Daoy (cell line): ENCODE measurements around the gene NEDD4. TPM values are rescaled to one million over a fixed set of nuclear protein-coding genes. Genes with fewer than 3 reads are reported as not detected.
"Not testable (repeated sequence)": the region's sequence is repeated elsewhere in the genome, so short reads cannot be mapped to it uniquely, and the experiment has no call there.

ENCODE experiments used
- DNase-seq: peaks from one replicate; pipeline ENCODE4 v3.0.0-alpha.2; 2015; ENCODE audit warnings: low read depth
- total RNA-seq: library from RNA; depleted of rRNA; stranded (reverse); fragments of >200 nt; shearing (Covaris generic); gene quantifications from 2 replicates; pipeline ENCODE4 v1.2.3, GENCODE V29; 2014; rRNA removed

The NEDD4 gene
- 27.4 and 27.9 TPM in 2 replicates for total RNA-seq

DNA sequence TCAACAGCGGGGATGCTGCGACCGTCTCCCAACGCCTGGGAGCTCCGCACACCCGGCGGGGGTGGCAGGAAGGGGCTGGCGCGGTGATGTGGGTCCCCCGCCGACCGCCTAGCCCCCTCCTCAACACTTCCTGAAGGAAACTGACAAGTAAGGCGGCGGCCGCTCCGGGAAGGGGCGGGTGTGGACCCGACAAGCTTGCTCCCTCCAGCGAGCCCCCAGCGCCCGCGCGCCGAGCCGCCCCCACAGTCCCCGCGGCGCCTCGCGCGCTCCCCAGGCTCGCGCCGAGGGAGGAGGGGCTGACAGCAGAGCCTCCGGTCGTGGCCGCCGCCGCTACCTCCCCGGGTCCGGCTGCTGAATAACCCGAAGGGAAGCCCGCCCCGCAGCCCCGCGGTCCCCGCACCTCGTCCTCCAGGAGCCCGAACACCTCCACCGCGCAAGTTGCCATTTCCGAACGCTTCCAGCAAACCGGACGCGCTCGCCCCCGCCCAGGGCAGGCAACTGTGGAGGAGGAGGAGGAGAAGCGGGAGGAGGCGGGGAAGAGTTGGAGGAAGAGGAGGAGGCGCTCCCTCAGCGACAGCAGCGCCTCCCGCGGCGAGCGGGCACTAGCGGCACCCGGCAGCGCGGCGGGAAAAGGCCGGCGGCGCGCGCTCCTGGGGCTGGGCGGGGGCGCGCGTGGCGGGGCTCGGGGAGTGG lies at the start of gene NEDD4:
TSS of gene NEDD4 (minus strand) at position 502 of the 693 bp plus-strand sequence. CDS start at position 445, 57 bp downstream.
- peak; percentile 94 for DNase-seq

- no peak for DNase-seq
Measured at GRCh38 chr15:56042498-56042897, 49.1 kb upstream of the NEDD4 start.

- DNase-seq, result peak; percentile 19
Measured at GRCh38 chr15:56042031-56042430, 48.6 kb upstream of the NEDD4 start.

- peak; percentile 94 for DNase-seq
Measured at GRCh38 chr15:56040081-56041035, 46.9 kb upstream of the NEDD4 start.

- DNase-seq, result no peak
Measured at GRCh38 chr15:56038707-56039106, 45.3 kb upstream of the NEDD4 start.

GRCh38 chr15:56038015-56038414 lies 44.6 kb upstream of the NEDD4 start:
- DNase-seq, result no peak

GRCh38 chr15:56036546-56037067 lies 43.2 kb upstream of the NEDD4 start:
- DNase-seq, result no peak

DNA sequence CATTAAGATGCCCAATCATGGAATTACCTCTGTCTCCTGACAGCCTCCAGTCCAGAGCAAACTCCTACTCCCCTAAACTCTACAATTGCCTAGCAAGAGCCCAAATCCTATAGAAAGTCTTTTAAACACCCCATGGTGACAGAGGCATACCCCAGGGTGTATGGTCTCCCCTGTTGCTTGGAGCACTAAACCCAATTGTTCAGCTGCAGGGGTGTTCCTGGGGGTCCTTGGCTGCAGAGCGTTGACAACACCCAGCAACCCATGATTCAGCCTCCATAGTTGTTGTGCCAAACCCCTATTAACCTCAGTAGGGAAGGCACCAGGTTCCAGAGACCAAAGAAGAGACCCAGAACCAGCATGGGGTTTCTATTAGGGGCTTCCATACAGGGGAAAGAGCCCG lies 41.8 kb upstream of the NEDD4 start:
- no peak for DNase-seq

DNA sequence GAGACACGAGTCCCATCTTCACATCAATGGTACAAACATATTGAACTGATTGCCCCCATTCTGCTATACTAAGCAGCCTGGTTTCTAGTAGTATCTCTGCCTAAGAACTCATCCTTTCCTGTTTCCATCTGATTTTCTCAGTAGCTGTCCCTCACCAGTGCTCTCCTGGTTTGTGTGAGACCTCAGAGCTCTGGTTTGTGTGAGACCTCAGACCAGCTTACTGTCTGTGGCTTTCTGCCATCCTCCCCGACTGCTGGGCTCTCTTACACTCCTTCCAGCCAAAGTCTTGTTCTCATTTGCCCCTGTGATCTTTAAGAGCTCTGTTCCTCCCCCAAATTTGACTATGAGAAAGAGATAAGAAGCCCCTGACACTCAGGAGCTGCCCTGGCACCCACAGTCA lies 41.1 kb upstream of the NEDD4 start:
- no peak for DNase-seq

- DNase-seq, result no peak
Measured at GRCh38 chr15:56032373-56032772, 39.0 kb upstream of the NEDD4 start.

DNA sequence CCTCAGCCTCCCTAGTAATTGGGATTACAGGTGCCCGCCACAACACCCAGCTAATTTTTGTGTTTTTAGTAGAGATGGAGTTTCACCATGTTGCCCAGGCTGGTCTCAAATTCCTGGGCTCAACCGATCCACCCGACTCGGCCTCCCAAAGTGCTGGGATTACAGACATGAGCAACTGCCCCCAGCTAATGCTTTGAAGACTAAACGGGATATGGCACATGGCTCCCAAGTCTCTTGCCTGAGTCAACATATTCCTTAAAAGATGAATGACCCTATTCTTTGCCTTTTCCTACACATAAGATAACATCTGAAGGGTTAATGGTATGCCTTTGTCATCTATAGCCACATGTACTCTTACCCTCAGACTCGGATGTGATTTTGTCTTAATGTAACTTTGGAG lies 38.4 kb upstream of the NEDD4 start:
- DNase-seq, result no peak

GRCh38 chr15:56031402-56031801 lies 38.0 kb upstream of the NEDD4 start:
- no peak for DNase-seq

GRCh38 chr15:56028430-56028829 lies 35.0 kb upstream of the NEDD4 start:
- no peak for DNase-seq

- DNase-seq, result not testable (repeated sequence)
Measured at GRCh38 chr15:56023160-56023559, 29.7 kb upstream of the NEDD4 start.

- DNase-seq, result no peak
Measured at GRCh38 chr15:56019819-56020486, 26.5 kb upstream of the NEDD4 start.

GRCh38 chr15:56019060-56019793 lies 25.8 kb upstream of the NEDD4 start:
- peak; percentile 69 for DNase-seq

GRCh38 chr15:56017920-56018319 lies 24.5 kb upstream of the NEDD4 start:
- DNase-seq, result no peak

GRCh38 chr15:56017511-56017910 lies 24.1 kb upstream of the NEDD4 start:
- no peak for DNase-seq

DNA sequence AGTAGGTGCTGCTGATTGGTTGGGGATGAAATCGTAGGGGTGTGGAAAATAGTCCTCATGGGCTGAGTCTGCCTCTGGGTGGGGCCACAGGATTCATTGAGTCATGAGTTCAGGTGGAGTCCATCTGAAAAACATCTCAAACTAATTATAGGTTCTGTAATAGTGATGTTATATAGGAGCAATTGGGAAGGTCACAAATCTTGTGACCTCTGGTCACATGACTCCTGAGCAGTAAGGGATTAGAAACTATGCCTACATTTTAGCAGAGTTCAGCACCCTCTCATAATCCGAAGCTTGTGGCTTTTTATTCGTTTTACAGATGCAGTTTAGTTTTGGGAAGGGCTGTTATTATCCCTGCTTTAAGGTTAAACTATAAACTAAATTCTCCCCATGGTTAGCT lies 22.9 kb upstream of the NEDD4 start:
- no peak for DNase-seq

- DNase-seq, result no peak
Measured at GRCh38 chr15:56014677-56015076, 21.3 kb upstream of the NEDD4 start.

- DNase-seq, result peak; percentile 28
Measured at GRCh38 chr15:56007053-56007452, 13.6 kb upstream of the NEDD4 start.
